NCI-H2029 (cell line): Measurements from ENCODE around the gene CSTPP1.
"Not testable (repeated sequence)": the region's sequence is repeated elsewhere in the genome, so short reads cannot be mapped to it uniquely, and the experiment has no call there.

Source experiments
- DNase-seq: peaks from one replicate; lab custom pipeline; 2025; lab: John Stamatoyannopoulos, UW

The CSTPP1 gene

GRCh38 chr11:46991391-46991790 is 54.8 kb downstream of the CSTPP1 start:
- no peak for DNase-seq

- DNase-seq = not testable (repeated sequence)
Observed at GRCh38 chr11:46992386-46992785, 55.8 kb downstream of the CSTPP1 start.

- not testable (repeated sequence) for DNase-seq
Observed at GRCh38 chr11:46997796-46998195, 61.2 kb downstream of the CSTPP1 start.

- no peak for DNase-seq
Observed at GRCh38 chr11:46999217-46999616, 62.7 kb downstream of the CSTPP1 start.

GRCh38 chr11:47000033-47000432 is 63.5 kb downstream of the CSTPP1 start:
- no peak for DNase-seq

GRCh38 chr11:47001781-47002181 is 65.2 kb downstream of the CSTPP1 start:
- no peak for DNase-seq

- DNase-seq = no peak
Observed at GRCh38 chr11:47002390-47002789, 65.8 kb downstream of the CSTPP1 start.

- DNase-seq = peak; percentile 52
Observed at GRCh38 chr11:47003180-47003877, 66.8 kb downstream of the CSTPP1 start.

- DNase-seq = peak; percentile 84
Observed at GRCh38 chr11:47004595-47005033, 68.1 kb downstream of the CSTPP1 start.

GRCh38 chr11:47005441-47005840 is 68.9 kb downstream of the CSTPP1 start:
- DNase-seq = no peak

- DNase-seq = no peak
Observed at GRCh38 chr11:47007579-47007978, 71.0 kb downstream of the CSTPP1 start.

GRCh38 chr11:47010179-47010578 is 73.6 kb downstream of the CSTPP1 start:
- DNase-seq = no peak

GRCh38 chr11:47014097-47014496 is 77.5 kb downstream of the CSTPP1 start:
- DNase-seq = no peak

- no peak for DNase-seq
Observed at GRCh38 chr11:47018637-47019036, 82.1 kb downstream of the CSTPP1 start.

GRCh38 chr11:47020793-47021526 is 84.4 kb downstream of the CSTPP1 start:
- DNase-seq = no peak

GRCh38 chr11:47021527-47021818 is 84.9 kb downstream of the CSTPP1 start:
- DNase-seq = no peak

GRCh38 chr11:47021965-47022364 is 85.4 kb downstream of the CSTPP1 start:
- DNase-seq = no peak

GRCh38 chr11:47028195-47029093 is 91.9 kb downstream of the CSTPP1 start:
- DNase-seq = no peak

GRCh38 chr11:47033439-47033838 is 96.9 kb downstream of the CSTPP1 start:
- DNase-seq = no peak

- DNase-seq = no peak
Observed at GRCh38 chr11:47034091-47034490, 97.5 kb downstream of the CSTPP1 start.

- no peak for DNase-seq
Observed at GRCh38 chr11:47035108-47035507, 98.5 kb downstream of the CSTPP1 start.

- no peak for DNase-seq
Observed at GRCh38 chr11:47044119-47044518, 107.6 kb downstream of the CSTPP1 start.

GRCh38 chr11:47047972-47048371 is 111.4 kb downstream of the CSTPP1 start:
- no peak for DNase-seq
